ENCODE results near the gene LRRC8E.

The LRRC8E gene

GRCh38 chr19:7921967-7922835, 33.9 kb downstream of the LRRC8E start:
- DNase-seq = no peak

GRCh38 chr19:7922836-7923195, 34.5 kb downstream of the LRRC8E start:
- DNase-seq = no peak

GRCh38 chr19:7923295-7924191, 35.2 kb downstream of the LRRC8E start:
- DNase-seq = no peak

- no peak for DNase-seq
Observed at GRCh38 chr19:7924241-7924640, 35.9 kb downstream of the LRRC8E start.

- no peak for DNase-seq
Observed at GRCh38 chr19:7924651-7925170, 36.4 kb downstream of the LRRC8E start.

GRCh38 chr19:7925171-7925851, 37.0 kb downstream of the LRRC8E start:
- DNase-seq = peak; percentile 71 to 85 (median 76)

- peak; percentile 50 to 87 (median 73) for DNase-seq
Observed at GRCh38 chr19:7926021-7926726, 37.9 kb downstream of the LRRC8E start, which contains the start of gene CTXN1. TSS of gene CTXN1 (minus strand) at chr19:7926135. CDS start at chr19:7925538, 597 bp downstream.

GRCh38 chr19:7926727-7927604, 38.7 kb downstream of the LRRC8E start:
- DNase-seq = no peak

- DNase-seq = no peak
Observed at GRCh38 chr19:7927605-7928333, 39.5 kb downstream of the LRRC8E start.

GRCh38 chr19:7928334-7928706, 40.0 kb downstream of the LRRC8E start:
- no peak for DNase-seq

GRCh38 chr19:7928741-7929701, 40.7 kb downstream of the LRRC8E start:
- DNase-seq = peak; percentile 30 to 68 (median 56)

- DNase-seq = peak in 2 of 3 donors; percentile 29 to 34
Observed at GRCh38 chr19:7930030-7930429, 41.7 kb downstream of the LRRC8E start.

GRCh38 chr19:7930765-7931164, 42.5 kb downstream of the LRRC8E start:
- no peak for DNase-seq

- no peak for DNase-seq
Observed at GRCh38 chr19:7931221-7932061, 43.1 kb downstream of the LRRC8E start.

GRCh38 chr19:7932276-7932929, 44.1 kb downstream of the LRRC8E start:
- DNase-seq = no peak

GRCh38 chr19:7932930-7933300, 44.6 kb downstream of the LRRC8E start:
- no peak for DNase-seq

GRCh38 chr19:7933411-7933810, 45.1 kb downstream of the LRRC8E start:
- no peak for DNase-seq
